HG03097 (cell line): Measurements from ENCODE around the gene RDH13.
"Not testable (repeated sequence)": the region's sequence is repeated elsewhere in the genome, so short reads cannot be mapped to it uniquely, and the experiment has no call there.

Experiments
- ATAC-seq: cut with Tn5 transposase; IDR thresholded peaks from one replicate; pipeline ENCODE4 v1.9.1; 2021; ENCODE audit not compliant: unreplicated experiment, low FRiP score

The RDH13 gene

DNA sequence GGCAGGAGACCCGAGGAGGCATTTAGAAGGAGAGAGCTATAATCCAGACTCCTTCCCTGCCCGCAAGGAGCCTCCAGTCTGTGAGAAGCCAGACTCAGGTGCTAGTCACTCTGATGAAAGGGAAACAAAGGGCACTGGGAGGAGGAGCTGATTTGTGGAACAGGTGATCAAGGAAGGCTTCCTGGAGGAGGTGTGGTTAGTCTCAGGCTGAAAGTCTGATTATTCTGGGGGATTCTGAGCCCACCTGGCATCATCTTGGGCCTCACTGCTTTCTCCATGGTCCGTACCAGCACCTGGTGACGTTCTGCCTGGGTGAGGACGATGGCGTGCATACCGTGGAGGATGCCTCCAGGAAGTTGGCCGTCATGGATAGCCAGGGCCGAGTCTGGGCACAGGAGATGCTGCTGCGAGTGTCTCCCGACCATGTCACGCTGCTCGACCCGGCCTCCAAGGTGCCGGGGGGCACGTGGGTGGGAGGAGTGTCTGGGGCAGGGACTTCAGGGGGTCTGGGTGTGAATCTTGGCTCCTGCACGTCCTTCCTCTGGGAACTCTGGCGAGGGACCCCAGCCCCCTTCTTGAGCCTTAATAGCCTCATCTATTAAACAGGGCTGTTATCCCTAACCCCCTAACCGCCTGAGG lies 16.6 kb upstream of the RDH13 start:
- no peak for ATAC-seq

GRCh38 chr19:55078996-55079395 lies 16.0 kb upstream of the RDH13 start:
- no peak for ATAC-seq

GRCh38 chr19:55077106-55077505 lies 14.2 kb upstream of the RDH13 start:
- ATAC-seq: no peak

GRCh38 chr19:55076321-55076720 lies 13.4 kb upstream of the RDH13 start:
- no peak for ATAC-seq

- no peak for ATAC-seq
Observed at GRCh38 chr19:55075371-55075998, 12.5 kb upstream of the RDH13 start, which contains the start of gene EPS8L1. Gene EPS8L1 (plus strand): TSS chr19:55075869. CDS start chr19:55076445, 576 bp downstream.

GRCh38 chr19:55071913-55072312 lies 9.0 kb upstream of the RDH13 start:
- no peak for ATAC-seq

DNA sequence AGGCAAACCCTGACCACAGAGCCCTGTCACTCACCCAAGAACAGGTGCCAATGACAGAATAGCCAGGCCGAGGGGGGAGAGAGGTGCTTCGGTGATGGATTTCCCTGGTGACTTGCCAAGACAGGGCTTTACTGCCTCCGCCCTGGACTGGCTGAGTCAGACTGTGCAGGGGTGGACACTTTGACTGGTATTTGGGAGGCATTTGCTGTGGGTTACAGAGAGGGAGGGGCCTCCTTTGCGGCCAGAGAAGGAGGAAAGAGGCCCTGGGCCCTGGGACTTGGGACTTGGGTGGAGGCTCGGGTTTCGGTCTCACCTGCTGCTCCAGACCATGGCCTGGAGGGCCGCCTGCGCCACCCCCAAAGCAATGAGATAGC lies 8.2 kb upstream of the RDH13 start:
- ATAC-seq: no peak

- no peak for ATAC-seq
Observed at GRCh38 chr19:55070466-55071128, 7.6 kb upstream of the RDH13 start.

DNA sequence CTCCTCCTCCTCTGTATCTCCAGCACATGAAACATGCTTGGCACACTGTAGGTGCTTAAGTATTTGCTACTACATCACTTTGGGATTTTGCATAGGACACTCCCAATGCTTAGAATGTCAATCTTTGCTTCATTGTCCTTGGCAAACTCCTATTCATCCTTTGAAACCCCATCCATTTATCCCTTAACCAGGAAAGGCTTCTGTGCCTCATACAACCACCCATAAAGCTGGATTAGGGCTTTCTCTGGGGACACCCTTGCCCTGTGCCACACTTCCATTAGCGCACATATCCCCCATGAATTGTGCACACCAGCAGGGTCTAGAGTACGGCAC lies 6.9 kb upstream of the RDH13 start:
- no peak for ATAC-seq

DNA sequence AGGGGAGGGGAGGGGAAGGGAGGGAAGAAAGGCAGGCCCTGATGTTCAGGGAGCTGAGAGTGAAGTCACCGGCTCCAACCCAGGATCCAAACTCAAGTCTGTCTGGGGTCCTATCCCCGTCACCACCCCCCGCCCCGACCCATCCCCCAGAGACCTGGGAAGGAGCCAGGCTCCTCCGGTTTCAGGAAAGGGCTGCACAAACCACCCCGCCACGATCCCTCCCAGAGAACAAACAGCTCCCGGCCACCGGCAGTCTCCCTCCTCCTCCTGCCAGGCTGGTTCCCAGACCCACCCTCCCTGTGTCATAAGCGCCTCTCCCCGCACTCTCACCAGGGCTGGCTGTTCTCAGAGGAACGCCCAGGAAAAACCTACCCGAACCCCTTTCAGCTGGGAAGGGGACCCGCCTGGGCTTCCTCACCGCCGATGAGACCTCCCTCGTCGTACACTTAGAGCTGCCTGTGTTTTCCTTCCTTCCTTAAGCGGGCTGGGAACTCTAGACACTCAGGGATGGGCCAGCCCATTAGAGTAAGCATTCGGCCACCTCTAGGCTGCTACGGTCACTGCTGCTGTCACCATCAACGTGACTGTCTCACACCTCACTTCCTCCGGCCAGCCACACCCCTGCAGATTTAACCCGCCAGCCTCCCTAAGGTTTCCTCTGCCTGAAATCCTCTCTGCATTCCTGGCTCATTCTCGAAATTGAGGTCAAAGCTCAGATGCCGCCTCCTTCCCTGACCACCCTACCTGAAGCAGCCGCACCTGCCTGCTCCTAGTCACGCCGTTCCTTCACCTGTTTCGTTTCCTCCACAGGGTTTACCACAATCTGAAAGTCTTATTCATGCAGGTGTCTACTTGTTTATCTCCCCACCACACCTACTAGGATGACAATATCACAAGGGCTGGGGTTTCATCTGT lies 6.3 kb upstream of the RDH13 start:
- no peak for ATAC-seq

GRCh38 chr19:55067869-55068268 lies 4.9 kb upstream of the RDH13 start:
- no peak for ATAC-seq

DNA sequence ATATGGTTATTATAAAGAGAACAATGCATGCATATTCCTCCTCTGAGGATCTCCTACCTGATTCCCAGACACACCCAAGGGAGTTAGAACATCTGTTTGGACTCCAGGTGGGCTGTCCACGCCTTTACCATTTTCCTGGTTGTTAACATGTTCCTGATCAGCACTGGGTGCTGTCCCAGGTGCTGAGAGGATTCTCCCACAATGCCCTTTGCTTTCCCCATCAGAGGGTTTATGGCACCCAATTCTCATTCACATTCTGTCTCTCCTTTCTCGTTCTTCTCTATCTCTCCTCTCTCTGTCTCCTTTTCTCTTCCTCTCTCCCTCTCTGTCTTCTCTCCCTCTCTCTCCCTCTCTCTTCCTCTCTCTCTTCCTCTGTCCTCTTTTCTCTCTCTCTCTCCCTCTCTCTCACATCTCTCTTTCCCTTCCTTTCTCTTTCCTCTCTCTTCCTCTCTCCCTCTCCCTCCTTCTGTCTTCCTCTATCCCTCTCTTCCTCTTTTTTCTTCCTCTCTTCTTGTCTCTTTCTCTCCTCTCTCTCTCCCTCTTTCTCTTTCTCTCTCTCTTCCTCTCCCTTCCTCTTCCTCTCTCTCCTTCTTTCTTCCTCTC lies 3.3 kb upstream of the RDH13 start:
- no peak for ATAC-seq

DNA sequence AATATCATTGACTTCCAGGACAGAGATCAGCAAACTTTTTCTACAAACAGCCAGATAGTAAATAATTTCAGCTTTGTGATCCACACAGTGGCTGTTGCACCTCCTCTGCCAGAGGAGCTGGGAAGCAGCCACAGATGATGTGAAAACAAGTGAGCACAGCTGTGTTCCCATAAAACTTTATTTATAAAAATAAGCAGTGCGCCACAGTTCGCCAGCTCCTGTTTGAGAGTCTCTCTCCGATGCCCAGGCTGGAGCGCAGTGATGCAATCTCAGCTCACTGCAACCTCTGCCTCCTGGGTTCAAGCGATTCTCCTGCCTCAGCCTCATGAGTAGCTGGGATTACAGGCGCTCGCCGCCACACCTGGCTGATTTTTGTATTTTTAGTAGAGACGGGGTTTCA lies 2.6 kb upstream of the RDH13 start:
- not testable (repeated sequence) for ATAC-seq

DNA sequence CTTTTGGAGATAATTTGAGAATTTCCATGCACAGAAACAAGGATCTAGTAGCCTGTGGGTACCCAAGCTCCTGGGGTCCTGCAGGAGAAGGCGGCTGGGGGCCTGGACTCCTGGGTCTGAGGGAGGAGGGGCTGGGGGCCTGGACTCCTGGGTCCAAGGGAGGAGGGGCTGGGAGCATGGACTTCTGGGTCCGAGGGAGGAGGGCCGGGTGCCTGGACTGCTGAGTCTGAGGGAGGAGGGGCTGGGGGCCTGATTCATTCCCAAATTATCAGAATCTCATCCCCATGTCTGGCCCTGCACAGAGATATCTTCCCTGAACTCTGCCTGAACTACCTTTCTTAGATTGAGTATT lies 520 bp upstream of the RDH13 start:
- ATAC-seq: no peak

DNA sequence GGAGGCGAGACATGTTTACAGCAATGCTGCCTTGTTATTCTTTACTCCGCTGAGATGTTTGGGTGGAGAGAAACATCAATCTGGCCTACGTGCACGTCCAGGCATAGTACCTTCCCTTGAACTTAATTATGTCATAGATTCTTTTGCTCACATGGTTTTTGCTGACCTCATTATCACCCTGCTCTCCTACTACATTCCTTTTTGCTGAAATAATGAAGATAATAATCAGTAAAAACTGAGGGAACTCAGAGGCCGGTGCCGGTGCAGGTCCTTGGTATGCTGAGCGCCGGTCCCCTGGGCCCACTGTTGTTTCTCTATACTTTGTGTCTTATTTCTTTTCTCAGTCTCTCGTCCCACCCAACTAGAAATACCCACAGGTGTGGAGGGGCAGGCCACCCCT lies 2.7 kb downstream of the RDH13 start:
- ATAC-seq: not testable (repeated sequence)

GRCh38 chr19:55058781-55059610 lies 4.0 kb downstream of the RDH13 start:
- no peak for ATAC-seq

DNA sequence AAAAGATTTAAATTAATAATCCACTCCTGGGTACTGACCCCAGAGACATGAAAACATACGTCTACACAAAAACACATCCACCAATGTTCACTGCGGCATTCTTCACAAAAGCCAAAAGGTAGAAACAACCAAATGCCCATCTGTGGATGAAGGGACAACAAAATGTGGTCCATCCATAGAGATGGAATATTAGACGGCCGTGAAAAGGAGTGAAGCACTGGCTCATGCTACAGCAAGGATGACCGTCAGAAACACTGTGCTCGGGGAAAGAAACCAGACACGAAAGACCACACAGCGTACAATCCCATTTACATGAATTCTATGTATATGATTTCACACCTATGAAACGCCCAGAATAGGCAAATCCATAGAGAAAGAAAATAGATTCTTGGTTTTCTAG lies 6.1 kb downstream of the RDH13 start:
- ATAC-seq: no peak

DNA sequence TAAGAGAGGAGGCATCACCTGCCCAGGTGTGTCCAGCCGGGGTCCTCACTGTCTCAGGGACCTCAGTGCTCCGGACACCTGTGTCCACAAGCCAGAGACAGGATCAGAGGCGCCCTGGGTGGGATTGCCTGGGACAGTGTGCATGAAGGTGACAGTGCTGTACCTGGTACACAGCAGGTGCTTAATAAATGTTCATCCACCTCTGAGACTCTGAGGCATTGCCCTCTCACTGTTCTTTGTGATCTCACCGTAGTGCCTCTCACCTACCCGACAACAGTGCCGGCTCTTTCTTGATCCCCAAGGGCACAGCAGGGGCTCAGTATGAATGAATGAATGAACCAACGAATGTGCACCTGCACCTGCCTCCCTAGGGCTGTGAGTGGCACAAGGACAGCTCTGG lies 9.2 kb downstream of the RDH13 start:
- no peak for ATAC-seq

- ATAC-seq: no peak
Observed at GRCh38 chr19:55050749-55051532, 12.0 kb downstream of the RDH13 start.
